HEK293 (cell line): ENCODE data around the gene TDRD9.
A peak's percentile ranks its signal among the peaks of the same experiment; 100 is the strongest.

Experiments used
- CTCF ChIA-PET: fragments of 350-600 bp; formaldehyde crosslinking; extraction: SDS; loops from one replicate; lab custom pipeline; 2021; ENCODE audit warnings: antibody characterized with exemption; lab: Yijun Ruan, JAX
- POLR2A ChIA-PET: fragments of 300-600 bp; formaldehyde crosslinking; extraction: SDS; loops from one replicate; lab custom pipeline; 2020; ENCODE audit warnings: antibody characterized with exemption, inconsistent platforms; lab: Yijun Ruan, JAX
- H3K27ac ChIP-seq: fragments of 200-500 bp; sonication (Bioruptor generic); 2 replicates; pipeline ENCODE4 v1.5.1; 2014; ENCODE audit warnings: low read depth, low read length, control low read depth, inconsistent platforms; ENCODE audit errors: extremely low read depth
- H3K36me3 ChIP-seq, 2 experiments: fragments of 200-500 bp in 1 of 2; sonication (Bioruptor generic) in 1 of 2; 1 replicate in 1 of 2; 2 replicates in 1 of 2; pipeline ENCODE4 v1.5.1; 2014 to 2017; ENCODE audit warnings: inconsistent platforms in 2 of 2, low read length in 2 of 2; ENCODE audit not compliant: control insufficient read depth in 2 of 2, insufficient read depth in 1 of 2
- H3K4me1 ChIP-seq: fragments of 200-500 bp; sonication (Bioruptor generic); 2 replicates; pipeline ENCODE4 v1.5.1; 2014; ENCODE audit warnings: mild to moderate bottlenecking, low read length, inconsistent platforms; ENCODE audit not compliant: control insufficient read depth, insufficient read depth
- H3K4me3 ChIP-seq: 2 replicates; pipeline ENCODE4 v1.5.1; 2011; ENCODE audit warnings: low read depth, mild to moderate bottlenecking, control low read depth, low read length, moderate library complexity
- H3K9me3 ChIP-seq: fragments of 200-500 bp; sonication (Bioruptor generic); 2 replicates; pipeline ENCODE4 v1.5.1; 2014; ENCODE audit warnings: low read depth, low read length, inconsistent platforms; ENCODE audit not compliant: control insufficient read depth, insufficient read depth
- GLIS2 ChIP-seq: fragments of 450-650 bp; formaldehyde crosslinking; IDR thresholded peaks from 2 replicates; pipeline ENCODE4 v1.5.1; 2016; ENCODE audit warnings: missing biosample characterization, missing genetic modification characterization
- MEIS1 ChIP-seq: sonication (generic); formaldehyde crosslinking; IDR thresholded peaks from 2 replicates; pipeline ENCODE4 v1.8.1; 2022; ENCODE audit warnings: missing genetic modification reagents, mild to moderate bottlenecking, borderline replicate concordance
- REPIN1 ChIP-seq: fragments of 450-650 bp; formaldehyde crosslinking; IDR thresholded peaks from 2 replicates; pipeline ENCODE4 v1.5.1; 2017; ENCODE audit warnings: missing biosample characterization, missing genetic modification characterization, low read depth
- ZBTB20 ChIP-seq: fragments of 450-650 bp; formaldehyde crosslinking; IDR thresholded peaks from 2 replicates; pipeline ENCODE4 v1.5.1; 2016; ENCODE audit warnings: missing biosample characterization, missing genetic modification characterization
- ZFP41 ChIP-seq: fragments of 450-650 bp; formaldehyde crosslinking; IDR thresholded peaks from 2 replicates; pipeline ENCODE4 v1.5.1; 2016; ENCODE audit warnings: missing biosample characterization, missing genetic modification characterization, borderline replicate concordance
- ZNF146 ChIP-seq: fragments of 450-650 bp; formaldehyde crosslinking; IDR thresholded peaks from 2 replicates; pipeline ENCODE4 v1.5.1; 2016; ENCODE audit warnings: missing biosample characterization, missing genetic modification characterization
- ZNF16 ChIP-seq: fragments of 450-650 bp; formaldehyde crosslinking; IDR thresholded peaks from 2 replicates; pipeline ENCODE4 v1.5.1; 2016; ENCODE audit warnings: low read depth, missing biosample characterization, missing genetic modification characterization
- ZNF2 ChIP-seq: fragments of 450-650 bp; formaldehyde crosslinking; IDR thresholded peaks from 2 replicates; pipeline ENCODE4 v1.5.1; 2016; ENCODE audit warnings: missing biosample characterization, missing genetic modification characterization
- ZNF211 ChIP-seq: fragments of 450-650 bp; formaldehyde crosslinking; IDR thresholded peaks from 2 replicates; pipeline ENCODE4 v1.5.1; 2016; ENCODE audit warnings: low read depth, missing biosample characterization, missing genetic modification characterization
- ZNF311 ChIP-seq: fragments of 450-650 bp; formaldehyde crosslinking; IDR thresholded peaks from 2 replicates; pipeline ENCODE4 v1.5.1; 2017; ENCODE audit warnings: missing biosample characterization, missing genetic modification characterization, borderline replicate concordance
- ZNF350 ChIP-seq: fragments of 450-650 bp; formaldehyde crosslinking; IDR thresholded peaks from 2 replicates; pipeline ENCODE4 v1.5.0; 2017; ENCODE audit warnings: missing biosample characterization, mild to moderate bottlenecking, missing genetic modification characterization
- ZNF488 ChIP-seq: fragments of 450-650 bp; formaldehyde crosslinking; IDR thresholded peaks from 2 replicates; pipeline ENCODE4 v1.5.1; 2016; ENCODE audit warnings: missing biosample characterization, missing genetic modification characterization
- ZNF529 ChIP-seq: fragments of 450-650 bp; formaldehyde crosslinking; IDR thresholded peaks from 2 replicates; pipeline ENCODE4 v1.5.1; 2017; ENCODE audit warnings: missing genetic modification characterization, missing biosample characterization; ENCODE audit not compliant: insufficient replicate concordance
- ZNF561 ChIP-seq: fragments of 450-650 bp; IDR thresholded peaks from 2 replicates; pipeline ENCODE4 v1.5.1; 2018; ENCODE audit warnings: missing biosample characterization, missing genetic modification characterization, borderline replicate concordance
- ZNF626 ChIP-seq: fragments of 450-650 bp; sonication (Bioruptor Pico); formaldehyde crosslinking; IDR thresholded peaks from 2 replicates; pipeline ENCODE4 v1.5.1; 2018; ENCODE audit warnings: missing biosample characterization, missing genetic modification characterization, inconsistent platforms
- ZNF664 ChIP-seq: fragments of 450-650 bp; formaldehyde crosslinking; IDR thresholded peaks from 2 replicates; pipeline ENCODE4 v1.5.1; 2016; ENCODE audit warnings: missing biosample characterization, missing genetic modification characterization
- ZNF777 ChIP-seq: fragments of 450-650 bp; formaldehyde crosslinking; IDR thresholded peaks from 2 replicates; pipeline ENCODE4 v1.5.1; 2017; ENCODE audit warnings: missing biosample characterization, missing genetic modification characterization, borderline replicate concordance
- TF ChIP-seq, protein P1 (sequence below): fragments of 450-650 bp; formaldehyde crosslinking; IDR thresholded peaks from 2 replicates; pipeline ENCODE4 v1.5.0; 2017; ENCODE audit warnings: missing biosample characterization, missing genetic modification characterization, borderline replicate concordance

The TDRD9 gene

GRCh38 chr14:103948442-103948841 lies 20.2 kb downstream of the TDRD9 start:
- POLR2A ChIA-PET, result no interaction called here
- Histone ChIP-seq H3K9me3 (no peaks in the 10 kb centered on the region), H3K4me1 (no peaks in the 10 kb centered on the region), H3K36me3 (no peaks in the 10 kb centered on the region), H3K4me3 (no peak overlapping the region), H3K27ac (no peak overlapping the region)
- TF ChIP-seq ZNF16 (tag by site-specific recombination), result no peak
- TF ChIP-seq GLIS2 (tag by site-specific recombination), result no peak
- no peak for TF ChIP-seq ZNF350 (tag by site-specific recombination)
- no peak for TF ChIP-seq ZNF211 (tag by site-specific recombination)
- TF ChIP-seq ZBTB20 (tag by site-specific recombination), result no peak
- TF ChIP-seq ZNF2 (tag by site-specific recombination), result no peak
- TF ChIP-seq, protein P1, sequence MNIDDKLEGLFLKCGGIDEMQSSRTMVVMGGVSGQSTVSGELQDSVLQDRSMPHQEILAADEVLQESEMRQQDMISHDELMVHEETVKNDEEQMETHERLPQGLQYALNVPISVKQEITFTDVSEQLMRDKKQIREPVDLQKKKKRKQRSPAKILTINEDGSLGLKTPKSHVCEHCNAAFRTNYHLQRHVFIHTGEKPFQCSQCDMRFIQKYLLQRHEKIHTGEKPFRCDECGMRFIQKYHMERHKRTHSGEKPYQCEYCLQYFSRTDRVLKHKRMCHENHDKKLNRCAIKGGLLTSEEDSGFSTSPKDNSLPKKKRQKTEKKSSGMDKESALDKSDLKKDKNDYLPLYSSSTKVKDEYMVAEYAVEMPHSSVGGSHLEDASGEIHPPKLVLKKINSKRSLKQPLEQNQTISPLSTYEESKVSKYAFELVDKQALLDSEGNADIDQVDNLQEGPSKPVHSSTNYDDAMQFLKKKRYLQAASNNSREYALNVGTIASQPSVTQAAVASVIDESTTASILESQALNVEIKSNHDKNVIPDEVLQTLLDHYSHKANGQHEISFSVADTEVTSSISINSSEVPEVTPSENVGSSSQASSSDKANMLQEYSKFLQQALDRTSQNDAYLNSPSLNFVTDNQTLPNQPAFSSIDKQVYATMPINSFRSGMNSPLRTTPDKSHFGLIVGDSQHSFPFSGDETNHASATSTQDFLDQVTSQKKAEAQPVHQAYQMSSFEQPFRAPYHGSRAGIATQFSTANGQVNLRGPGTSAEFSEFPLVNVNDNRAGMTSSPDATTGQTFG (tag by site-specific recombination), result no peak
- peak; percentile 66 for TF ChIP-seq ZNF146 (tag by site-specific recombination)
- TF ChIP-seq ZNF529 (tag by site-specific recombination), result no peak
- CTCF ChIA-PET, result no interaction called here

GRCh38 chr14:103949131-103949790 lies 21.0 kb downstream of the TDRD9 start:
- Histone ChIP-seq H3K27ac (no peak overlapping the region), H3K4me1 (no peaks in the 10 kb centered on the region)

DNA sequence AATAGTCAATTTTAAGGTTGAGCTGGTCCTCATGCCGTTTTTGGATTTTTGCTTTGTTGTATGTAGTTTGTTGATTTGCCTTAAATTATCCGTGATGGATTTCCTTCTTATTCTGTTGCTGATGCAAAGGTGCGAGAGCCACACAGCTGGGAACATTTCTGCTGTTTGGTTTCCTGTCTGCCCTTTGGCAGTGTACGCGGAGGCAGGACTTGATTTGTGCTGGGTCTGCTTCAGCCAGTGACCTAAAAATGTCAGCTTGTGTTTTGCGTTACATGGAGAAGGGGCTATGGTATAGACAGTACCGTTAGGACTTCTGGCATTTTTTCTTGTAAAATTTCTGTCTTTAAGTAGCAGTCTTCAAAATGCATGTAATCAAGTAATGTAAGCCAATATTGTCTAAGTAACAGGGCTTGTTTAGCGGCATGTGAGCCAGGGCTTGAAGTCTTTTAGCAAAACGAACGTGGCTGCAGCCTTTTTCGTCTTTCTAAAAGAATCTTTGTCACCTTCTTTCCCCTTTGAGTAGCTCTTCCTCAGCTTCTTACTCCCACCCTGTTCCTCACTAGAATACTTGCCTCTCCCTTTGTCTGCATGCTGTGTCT lies 32.3 kb downstream of the TDRD9 start:
- Histone ChIP-seq H3K4me3 (no peak overlapping the region), H3K9me3 (no peaks in the 10 kb centered on the region), H3K4me1 (no peaks in the 10 kb centered on the region), H3K27ac (no peak overlapping the region), H3K36me3 (no peaks in the 10 kb centered on the region)
- ChIA-PET POLR2A (no interaction called here), CTCF (interaction anchor here (0.5 to 1.5 kb wide), 6 partner anchors 8 to 81 kb away, joined by 3 to 6 read pairs (median 4); partner anchors contain the start of gene TDRD9)
- TF ChIP-seq REPIN1 (tag by site-specific recombination) (no peak), ZNF311 (tag by site-specific recombination) (no peak), MEIS1 (CRISPR knock-in tag) (no peak), ZNF626 (tag by site-specific recombination) (no peak), ZNF561 (no peak), ZNF488 (tag by site-specific recombination) (no peak), ZFP41 (tag by site-specific recombination) (no peak)
- TF ChIP-seq, protein P1 (tag by site-specific recombination), result no peak

More at GRCh38 chr14:103949131-103949790, 21.0 kb downstream of the TDRD9 start:
- Histone ChIP-seq H3K4me3 (no peak overlapping the region), H3K9me3 (no peaks in the 10 kb centered on the region), H3K36me3 (no peaks in the 10 kb centered on the region)
- POLR2A ChIA-PET, result no interaction called here
- TF ChIP-seq ZNF777 (no peak), ZNF664 (0 out of 2 replicates have a peak, but pooled peaks have one; percentile 62)
- CTCF ChIA-PET, result interaction anchor here (0.6 to 0.9 kb wide), 2 partner anchors 48 to 226 kb away, joined by 3 read pairs; no protein-coding TSS in a partner anchor
